HG02885 (cell line): ENCODE data around the gene CDC23.
"Not testable (repeated sequence)": the region's sequence is repeated elsewhere in the genome, so short reads cannot be mapped to it uniquely, and the experiment has no call there.

Experiments
- ATAC-seq: cut with Tn5 transposase; IDR thresholded peaks from one replicate; pipeline ENCODE4 v1.9.1; 2021; ENCODE audit warnings: mild to moderate bottlenecking; ENCODE audit not compliant: unreplicated experiment, poor library complexity

The CDC23 gene, protein sequence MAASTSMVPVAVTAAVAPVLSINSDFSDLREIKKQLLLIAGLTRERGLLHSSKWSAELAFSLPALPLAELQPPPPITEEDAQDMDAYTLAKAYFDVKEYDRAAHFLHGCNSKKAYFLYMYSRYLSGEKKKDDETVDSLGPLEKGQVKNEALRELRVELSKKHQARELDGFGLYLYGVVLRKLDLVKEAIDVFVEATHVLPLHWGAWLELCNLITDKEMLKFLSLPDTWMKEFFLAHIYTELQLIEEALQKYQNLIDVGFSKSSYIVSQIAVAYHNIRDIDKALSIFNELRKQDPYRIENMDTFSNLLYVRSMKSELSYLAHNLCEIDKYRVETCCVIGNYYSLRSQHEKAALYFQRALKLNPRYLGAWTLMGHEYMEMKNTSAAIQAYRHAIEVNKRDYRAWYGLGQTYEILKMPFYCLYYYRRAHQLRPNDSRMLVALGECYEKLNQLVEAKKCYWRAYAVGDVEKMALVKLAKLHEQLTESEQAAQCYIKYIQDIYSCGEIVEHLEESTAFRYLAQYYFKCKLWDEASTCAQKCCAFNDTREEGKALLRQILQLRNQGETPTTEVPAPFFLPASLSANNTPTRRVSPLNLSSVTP

DNA sequence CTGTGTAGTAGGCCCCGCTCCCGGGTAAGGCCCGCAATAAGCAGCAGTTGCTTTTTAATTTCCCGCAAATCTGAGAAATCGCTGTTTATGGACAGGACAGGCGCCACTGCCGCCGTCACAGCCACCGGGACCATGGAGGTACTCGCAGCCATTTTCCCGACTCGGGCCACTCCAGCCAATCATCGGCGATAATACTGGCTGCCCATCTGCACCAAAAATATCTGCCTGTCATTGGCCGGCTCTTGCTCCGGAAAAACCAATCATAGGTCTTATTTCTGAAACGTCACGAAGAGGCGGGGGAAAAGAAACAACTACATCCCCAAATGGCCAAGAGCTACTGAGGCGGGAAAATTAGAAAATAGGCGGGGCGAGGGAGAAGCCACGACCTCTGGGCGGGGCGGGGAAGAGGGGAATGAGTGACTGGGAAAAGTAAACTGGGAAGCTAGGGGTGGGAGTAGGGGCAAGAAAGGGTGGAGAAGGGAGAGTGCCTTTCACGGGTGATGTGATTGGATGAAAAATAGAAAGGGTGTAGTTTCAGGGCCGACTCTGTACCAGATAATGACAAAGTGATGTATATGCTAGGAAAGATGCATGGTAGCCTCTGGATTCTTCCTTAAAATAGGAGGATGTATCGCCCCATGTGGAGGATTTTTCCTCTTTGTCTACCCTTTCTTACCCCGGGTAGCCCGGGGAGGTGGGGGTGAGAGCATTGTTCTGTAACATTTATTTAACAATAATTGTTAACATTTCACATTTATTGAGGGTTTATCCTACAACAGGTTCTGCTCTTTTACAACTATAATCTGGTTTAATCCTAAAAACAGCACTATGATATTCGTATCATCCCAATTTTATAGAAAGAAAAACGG, at the start of gene CDC23:
TSS of gene CDC23 (minus strand) at position 163 of the 869 bp plus-strand sequence. CDS start at position 152, 11 bp downstream.
- peak; percentile 97 for ATAC-seq

DNA sequence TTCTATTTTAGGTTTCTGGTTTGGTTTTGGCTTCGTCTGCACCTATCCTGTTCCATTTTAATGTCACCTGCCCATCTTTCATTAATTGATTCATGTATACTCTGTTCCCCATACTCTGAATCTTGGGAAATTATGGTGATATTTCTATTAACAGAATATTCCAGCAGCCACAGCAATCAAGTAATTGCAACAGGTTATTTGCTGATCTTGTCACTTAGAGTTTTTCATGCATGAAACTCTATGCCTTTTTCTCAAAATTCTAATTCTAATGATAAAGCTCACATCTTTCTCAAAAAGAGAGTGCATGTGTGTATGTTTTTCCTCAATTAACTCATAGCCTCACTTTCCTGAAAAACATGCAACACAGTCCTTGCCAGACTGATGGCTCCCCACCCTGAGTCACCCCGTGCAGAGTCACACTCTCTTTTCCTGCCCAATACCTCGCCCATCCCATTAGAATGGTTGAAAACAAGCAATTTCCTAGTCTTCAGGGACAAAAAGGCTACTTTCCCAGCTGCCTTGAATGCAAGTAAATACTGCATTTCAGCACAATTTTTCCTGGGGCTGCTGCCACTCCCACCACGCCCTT, 45.7 kb upstream of the CDC23 start:
- no peak for ATAC-seq

DNA sequence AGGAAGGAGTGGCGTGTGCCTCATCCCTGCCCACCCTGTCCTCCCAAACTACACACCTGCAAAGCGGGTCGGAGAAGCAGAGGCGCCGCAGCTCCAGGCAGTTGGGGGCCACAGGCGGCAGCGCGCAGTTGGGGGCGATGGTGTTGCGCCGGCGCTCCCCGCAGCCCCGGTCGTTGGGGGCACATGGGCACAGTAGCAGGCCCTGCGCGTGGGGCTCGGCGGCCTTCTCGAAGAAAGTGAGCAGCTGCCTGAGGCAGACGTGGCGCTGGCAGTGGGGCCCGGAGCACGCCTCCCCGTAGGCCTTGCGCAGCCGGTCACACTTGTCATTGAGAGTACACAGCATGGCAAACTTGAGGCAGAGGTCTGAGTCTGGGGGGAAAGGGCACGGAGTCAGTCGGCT, 44.5 kb upstream of the CDC23 start:
- ATAC-seq: no peak

DNA sequence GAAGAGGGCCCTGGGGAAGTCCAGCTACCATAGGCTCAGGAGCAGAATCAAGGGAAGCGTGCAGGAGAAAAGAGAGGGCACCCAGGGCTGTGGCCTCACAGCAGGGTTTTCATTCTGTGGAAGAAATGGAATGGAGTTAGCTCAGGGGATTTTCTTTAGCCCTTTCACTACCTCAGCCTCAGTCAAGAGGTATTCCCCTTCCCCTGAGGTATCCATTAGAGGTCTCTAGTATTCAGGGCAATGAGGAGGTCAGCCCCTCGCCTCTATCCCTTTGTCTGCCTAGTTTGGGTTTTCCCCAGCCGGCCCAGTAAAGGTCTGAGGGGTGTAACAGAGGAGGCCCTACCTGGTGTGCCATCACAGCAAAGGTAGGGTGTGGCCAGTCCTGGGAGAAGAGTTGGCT, 39.8 kb upstream of the CDC23 start:
- ATAC-seq: no peak

DNA sequence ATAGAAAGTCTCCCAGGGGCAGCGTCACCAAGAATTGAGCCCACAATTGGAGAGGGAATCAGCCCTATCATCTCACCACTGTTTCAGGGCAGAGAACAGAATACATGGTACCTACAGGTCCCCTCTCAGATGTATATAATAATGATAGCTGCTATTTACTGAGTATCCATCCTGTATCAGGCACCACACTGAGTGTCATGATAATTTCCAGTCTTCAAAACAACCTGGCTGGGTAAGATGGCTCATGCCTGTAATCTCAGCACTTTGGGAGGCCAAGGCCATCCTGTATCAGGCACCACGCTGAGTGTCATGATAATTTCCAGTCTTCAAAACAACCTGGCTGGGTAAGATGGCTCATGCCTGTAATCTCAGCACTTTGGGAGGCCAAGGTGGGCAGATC, 34.7 kb upstream of the CDC23 start:
- ATAC-seq: not testable (repeated sequence)

DNA sequence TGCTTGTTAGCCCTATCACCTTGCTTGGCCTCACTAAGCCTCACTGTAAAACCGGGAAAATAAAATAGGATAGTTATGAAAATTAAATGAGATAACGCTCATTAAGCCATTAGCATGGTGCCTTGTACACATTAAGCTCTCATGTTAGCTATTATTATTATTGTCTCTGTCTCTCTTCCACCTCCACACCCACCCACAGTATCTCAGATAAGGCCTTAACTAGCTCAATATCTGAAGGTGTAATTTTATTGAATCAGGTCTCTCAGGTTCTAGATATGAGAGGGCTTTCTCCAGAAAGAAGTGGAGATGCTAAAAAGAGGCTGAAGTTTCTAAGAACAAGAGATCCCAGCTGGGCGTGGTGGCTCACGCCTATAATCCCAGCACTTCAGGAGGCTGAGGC, 33.7 kb upstream of the CDC23 start:
- no peak for ATAC-seq

DNA sequence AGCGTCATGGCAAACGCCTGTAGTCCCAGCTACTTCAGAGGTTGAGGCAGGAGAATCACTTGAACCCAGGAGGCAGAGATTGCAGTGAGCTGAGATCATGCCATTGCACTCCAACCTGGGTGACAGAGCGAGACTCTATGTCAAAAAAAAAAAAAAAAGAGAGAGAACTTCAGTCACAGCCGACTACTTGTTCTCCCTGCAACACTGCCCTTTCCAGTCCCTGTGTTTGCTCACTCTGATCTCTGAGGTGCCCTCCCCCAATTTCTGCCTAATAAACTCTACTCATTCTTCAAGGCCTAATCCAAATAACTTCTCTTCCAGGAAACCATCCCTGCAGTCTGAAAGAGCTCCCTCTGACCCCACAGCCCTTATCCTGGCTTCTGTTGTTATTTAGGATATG, 33.2 kb upstream of the CDC23 start:
- ATAC-seq: no peak

DNA sequence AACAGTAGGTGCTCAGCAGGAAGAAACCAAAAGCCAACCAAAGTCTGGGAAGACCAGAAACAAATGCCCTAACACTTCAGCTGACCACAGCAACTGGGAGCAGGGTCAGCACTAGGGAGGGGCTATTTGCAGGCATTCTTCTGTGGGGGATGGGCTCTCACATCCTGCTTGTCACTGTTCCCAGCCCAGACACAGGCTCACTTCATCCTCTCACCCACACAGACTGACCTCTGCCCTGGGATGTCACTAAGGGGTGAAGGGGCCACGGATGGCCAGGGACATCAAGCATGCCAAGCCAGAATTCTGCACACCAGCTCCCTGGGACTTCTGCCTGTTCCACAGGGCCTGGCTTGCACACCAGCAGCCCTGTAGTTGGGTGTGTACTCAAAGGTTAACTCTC, 32.6 kb upstream of the CDC23 start:
- ATAC-seq: no peak

DNA sequence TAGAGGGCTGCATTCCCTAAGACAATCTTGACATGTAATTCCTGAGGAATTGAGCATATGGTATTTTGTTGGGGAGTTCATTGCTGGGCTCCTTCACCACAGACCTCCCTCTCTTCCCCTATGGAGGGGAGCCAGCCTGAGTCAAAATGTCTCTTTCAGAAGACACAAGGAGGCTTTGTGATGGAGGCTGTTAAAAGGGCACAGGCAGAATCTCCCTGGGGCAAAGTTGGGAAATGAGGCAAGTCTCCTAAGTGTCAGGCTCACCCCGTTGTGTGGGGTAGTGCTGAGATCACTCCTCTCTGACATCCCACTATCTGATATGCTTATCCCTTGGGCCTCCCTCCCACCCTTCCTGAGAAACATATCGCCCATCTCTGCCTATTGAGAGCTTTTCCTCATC, 30.7 kb upstream of the CDC23 start:
- ATAC-seq: no peak

DNA sequence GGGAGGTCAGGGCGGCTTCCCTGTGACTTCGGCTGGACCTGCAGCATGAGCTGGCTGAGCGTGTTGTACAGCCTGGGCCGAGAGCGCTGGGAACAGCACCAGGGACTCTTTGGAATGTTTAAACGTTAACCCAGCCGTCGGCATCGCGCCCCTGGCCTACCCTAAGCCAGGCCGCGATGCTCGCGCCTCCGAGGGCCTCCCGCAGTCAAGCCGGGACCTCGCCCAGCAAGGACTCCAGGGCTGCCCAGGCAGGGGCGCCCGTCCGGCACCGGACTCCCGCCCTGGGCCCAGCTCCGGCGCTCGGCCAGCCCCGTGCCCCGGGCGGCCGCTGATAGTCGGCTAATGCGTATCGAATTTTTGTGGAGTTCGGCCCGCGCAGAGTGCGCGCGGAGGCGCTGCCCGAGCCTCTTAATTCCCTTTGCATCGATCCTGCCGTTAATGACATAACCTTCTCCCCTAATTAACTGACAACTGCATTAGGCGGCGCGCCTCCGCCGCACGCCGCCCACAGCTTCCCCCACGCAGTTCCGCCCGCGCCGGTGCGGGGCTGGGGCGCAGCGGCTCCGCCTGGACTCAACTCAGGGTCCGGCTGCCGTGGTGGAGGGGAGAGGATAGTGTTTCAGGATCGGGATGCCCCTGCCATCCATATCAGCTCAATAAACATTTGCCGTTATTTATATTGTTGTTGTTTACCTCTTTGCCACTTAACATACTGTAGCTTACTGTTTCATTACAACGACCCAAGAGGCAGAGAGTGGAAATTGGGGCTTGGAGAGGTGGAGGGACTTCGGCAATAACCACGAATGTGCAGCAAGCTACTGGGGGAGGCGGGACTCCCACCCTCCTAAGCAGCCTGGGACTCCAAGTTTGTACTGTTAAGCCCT, 28.8 kb upstream of the CDC23 start:
- ATAC-seq: no peak

DNA sequence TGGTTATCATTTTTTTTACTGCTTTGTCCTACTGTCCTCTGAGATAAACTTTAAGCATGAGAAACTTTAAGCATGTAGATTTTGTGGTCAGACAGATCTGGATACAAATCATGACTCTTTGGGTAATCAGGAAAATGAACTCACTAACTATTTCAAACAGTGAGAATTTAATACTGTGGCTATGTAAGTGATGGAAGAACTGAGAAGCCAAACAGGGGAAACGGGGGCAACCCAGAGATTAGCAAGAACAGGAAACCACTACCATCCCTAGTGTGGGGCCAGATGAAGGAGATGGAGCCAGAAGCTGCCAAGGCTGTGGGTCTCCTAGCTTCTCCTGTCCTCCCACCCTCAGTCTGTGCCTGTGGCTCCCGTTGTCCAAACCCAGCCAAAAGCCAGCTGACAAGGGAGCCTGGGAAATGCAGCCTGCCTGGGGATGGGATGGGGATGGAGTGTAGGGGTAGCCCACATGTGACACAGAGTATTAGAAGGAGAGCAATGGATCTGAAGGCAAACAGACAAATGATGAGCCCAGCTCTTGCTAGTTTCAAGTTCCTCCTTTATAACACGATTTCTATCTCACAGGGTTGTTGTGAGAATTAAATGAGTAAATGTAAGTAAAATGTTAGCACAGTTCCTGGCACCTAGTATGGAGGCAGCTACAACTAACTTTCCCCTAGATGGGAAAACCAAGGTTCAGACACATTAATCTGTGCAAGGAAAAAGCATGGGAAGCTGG, 27.7 kb upstream of the CDC23 start:
- no peak for ATAC-seq

DNA sequence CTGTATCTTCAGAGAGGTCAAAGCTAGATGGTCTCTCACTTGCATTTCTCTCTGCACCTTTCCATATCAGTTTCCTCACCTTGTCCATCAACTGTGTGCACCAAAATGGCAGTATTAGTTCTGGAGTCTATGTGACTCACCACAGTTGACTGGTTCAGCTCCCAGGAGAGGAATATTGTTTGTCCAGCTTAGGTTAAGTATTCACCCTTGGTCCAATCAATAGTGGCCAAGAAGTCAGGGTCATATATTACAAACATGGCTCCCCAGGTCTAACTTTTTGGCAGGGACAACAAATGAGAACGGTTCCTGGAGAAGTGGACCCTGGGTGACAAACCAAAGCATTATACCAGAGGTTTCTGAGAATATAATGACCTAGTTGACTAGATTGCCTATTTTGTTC, 24.9 kb upstream of the CDC23 start:
- no peak for ATAC-seq

DNA sequence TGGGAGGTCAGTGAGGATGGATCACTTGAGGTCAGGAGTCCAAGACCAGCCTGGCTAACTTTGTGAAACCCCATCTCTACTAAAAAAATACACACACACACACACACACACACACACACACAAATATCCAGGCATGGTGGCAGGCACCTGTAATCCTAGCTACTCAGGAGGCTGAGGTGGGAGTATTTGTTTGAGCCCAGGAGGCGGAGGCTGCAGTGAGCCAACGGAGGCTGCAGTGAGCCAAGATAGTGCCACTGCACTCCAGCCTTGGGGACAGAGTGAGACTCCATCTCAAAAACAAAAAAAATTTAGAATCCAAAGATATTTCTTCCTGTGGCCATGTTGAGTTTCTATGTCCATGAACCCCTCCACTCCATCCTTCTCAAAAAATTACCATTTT, 21.5 kb upstream of the CDC23 start:
- ATAC-seq: no peak

DNA sequence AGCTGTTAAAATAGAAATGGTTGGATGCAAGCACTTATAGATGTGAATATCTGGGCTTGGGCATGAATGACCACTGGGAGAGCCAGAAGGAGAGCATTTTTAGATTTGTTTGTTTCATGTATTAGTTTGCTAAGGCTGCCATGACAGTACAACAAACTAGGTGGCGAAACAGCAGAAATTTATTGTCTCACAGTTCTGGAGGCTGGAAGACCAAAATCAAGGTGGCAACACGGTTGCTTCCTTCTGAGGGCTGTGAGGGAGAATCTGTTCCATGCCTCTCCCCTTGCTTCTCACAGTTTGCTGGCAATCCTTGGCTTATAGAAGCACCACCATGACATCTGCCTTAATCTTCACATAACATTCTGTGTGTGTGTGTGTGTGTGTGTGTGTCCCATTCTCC, 20.2 kb upstream of the CDC23 start:
- no peak for ATAC-seq

DNA sequence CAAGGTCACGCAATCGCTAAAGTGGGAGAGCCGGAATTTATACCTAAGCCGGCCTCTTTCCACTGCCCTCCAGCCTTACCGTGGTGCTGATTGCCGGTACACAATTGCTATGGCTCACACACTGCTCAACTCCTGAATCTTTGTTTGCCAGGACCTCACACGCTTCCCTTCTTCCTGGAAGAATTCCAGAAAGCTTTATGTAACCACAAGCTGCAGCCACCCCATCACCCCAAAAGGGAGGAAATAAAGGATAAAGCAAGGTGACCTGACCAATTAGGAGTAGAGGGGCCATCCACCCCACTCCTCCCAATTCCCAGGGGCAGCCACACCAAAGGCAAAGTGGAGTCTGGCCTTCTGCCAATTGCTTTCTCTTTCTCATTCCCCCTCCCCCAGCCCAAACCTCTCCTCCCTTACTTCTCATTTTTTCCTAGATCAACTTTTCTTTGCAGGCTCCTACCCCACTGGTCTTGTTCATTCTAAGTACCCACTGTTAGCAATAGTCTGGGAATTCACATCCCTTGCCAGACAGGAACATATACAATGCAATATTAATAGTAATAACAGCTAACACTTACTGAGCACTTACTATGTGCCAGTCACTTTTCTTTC, 18.0 kb upstream of the CDC23 start:
- ATAC-seq: no peak

DNA sequence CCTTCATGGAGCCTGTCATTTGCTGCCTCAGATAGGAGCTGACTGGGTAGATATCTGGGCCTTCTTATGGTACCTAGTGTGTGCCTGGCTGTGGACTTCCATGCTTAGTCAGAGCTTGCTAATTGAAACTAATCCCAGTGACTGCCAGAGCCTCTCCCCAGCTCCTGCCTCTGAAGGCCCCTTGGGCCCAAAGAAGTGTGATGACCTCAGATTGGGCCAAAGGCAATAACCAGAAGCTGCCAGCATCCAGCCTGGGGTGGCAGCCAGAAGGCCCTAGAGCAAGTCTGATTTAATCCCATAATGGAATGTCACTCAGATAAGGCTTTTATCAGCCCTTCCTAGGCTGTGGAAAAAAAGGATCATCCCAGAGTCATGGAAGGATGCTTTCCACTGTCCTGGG, 17.1 kb upstream of the CDC23 start:
- ATAC-seq: no peak

DNA sequence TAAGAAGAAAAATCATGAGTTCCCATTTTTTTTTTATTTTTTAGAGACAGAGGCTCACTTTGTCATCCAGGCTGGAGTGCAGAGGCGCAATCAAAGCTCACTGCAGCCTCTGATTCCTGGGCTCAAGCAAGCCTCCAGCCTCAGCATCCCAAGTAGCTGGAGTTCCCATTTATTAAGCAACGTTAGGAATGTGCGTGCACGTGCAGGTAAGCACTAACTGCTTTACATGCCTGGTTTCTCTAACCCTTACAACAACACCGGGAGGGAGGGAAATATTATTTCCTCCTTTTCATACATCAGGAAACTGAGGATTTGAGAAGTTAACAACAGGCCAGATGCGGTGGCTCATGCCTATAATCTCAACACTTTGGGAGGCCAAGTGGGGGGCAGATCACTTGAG, 16.3 kb upstream of the CDC23 start:
- ATAC-seq: no peak

DNA sequence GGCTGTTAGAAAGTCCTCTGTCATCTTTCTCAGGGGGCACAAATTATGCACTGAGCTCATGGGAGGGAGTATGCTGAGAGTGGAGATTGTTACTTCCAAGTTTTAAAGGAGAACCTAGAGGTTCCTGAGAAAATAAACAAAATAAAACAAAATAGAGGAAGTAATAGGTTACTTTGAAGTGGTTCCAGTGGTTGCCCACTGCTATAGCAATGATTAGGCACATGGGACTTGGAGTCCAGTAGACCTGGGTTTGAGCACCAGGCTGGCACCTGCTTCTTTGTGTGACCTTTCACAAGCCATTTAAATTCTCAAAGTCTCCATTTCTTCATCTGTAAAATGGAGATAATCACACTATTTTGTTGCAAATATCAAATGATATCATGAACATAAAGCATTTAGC, 13.8 kb upstream of the CDC23 start:
- ATAC-seq: no peak

DNA sequence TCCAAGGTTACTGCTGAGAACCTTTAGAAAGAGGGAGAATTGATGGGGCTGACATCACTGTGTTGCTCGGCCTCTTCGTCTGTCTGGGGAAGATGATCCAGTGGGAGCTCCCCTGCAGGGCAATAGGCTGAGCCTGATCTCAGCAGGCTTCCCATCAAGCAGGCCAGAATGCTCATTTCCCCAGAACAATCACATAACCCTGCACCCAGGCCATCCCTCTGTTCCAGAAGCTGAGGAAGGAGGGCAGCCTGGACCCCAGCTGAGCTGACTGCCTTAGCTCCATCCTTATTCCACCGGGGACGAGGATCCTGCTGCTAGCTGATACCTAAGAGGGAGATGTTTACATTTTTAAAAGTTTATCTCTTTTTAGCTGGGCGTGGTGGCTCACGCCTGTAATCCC, 11.6 kb upstream of the CDC23 start:
- no peak for ATAC-seq
